ENCODE measurements around the gene CCDC106. TPM values are rescaled to one million over a fixed set of nuclear protein-coding genes. Genes with fewer than 3 reads are reported as not detected.

The CCDC106 gene
- total and polyA plus RNA-seq, 2 of the 4 experiments (the other 2 are of a cell fraction) = 2.3 to 13.6 TPM

- 93% methylated on average over 6 of the region's 12 CpGs; no CpG with 5 or more reads in 1 of the 2 experiments for WGBS, 2 experiments (ENCODE audit: extremely low coverage in 2 of 2, insufficient read length in 1 of 2)
- no TSS peak for BruUV-seq (replicated peaks)
- dilution Hi-C loops (cut with HindIII; ENCODE audit: low sequenced_read_pairs, unreplicated experiment) = no loop called here
- POLR2A ChIA-PET (ENCODE audit: unreplicated experiment) = no interaction called here
- Histone ChIP-seq H3K4ac (ENCODE audit: low read depth, low read length) (no peak overlapping the region), H3K4me3 (ENCODE audit: insufficient read depth, low read depth, low read length) (no peak overlapping the region), H3K9me3 (ENCODE audit: control insufficient read depth, insufficient read depth, low read length) (no peaks in the 10 kb centered on the region), H3K9me1 (ENCODE audit: insufficient read depth, low read length) (no peaks in the 10 kb centered on the region), H3K18ac (ENCODE audit: low read depth, low read length) (no peak overlapping the region), H3K36me3 (ENCODE audit: control insufficient read depth, insufficient read depth, low read length) (peaks cover 83% of the 10 kb centered on the region), H2AK5ac (ENCODE audit: low read depth, low read length) (no peak overlapping the region), H4K20me1 (ENCODE audit: insufficient read depth, low read length) (peaks cover 90% of the 10 kb centered on the region), H2BK15ac (ENCODE audit: low read depth, low read length) (no peak overlapping the region), H3K27ac (ENCODE audit: insufficient read depth, low read length) (no peak overlapping the region), H4K8ac (ENCODE audit: low read depth in 2 of 2, low read length in 2 of 2) (no peak overlapping the region), H4K91ac (ENCODE audit: insufficient read depth, low read depth, low read length) (no peak overlapping the region), H3K23ac (ENCODE audit: low read depth, low read length) (no peak overlapping the region), H3K56ac (ENCODE audit: extremely low read depth, insufficient read depth, low read length) (no peak overlapping the region), H2AK9ac (replicated peaks; ENCODE audit: low read depth, low read length, poor library complexity) (no peak overlapping the region), H3K4me2 (ENCODE audit: low read depth, low read length) (no peak overlapping the region), H3K9ac (ENCODE audit: low read depth, low read length) (no peak overlapping the region), H2BK120ac (ENCODE audit: low read depth, low read length) (no peak overlapping the region), H2BK5ac (ENCODE audit: low read depth, low read length, poor library complexity, severe bottlenecking) (no peak overlapping the region), H2AFZ (replicated peaks; ENCODE audit: low read length, poor library complexity) (no peak overlapping the region), H3K27me3 (ENCODE audit: control insufficient read depth, insufficient read depth, low read length) (no peaks in the 10 kb centered on the region), H4K5ac (ENCODE audit: low read depth, low read length) (no peak overlapping the region), H3K14ac (replicated peaks; ENCODE audit: low read depth, low read length) (no peak overlapping the region), H3K4me1 (ENCODE audit: control insufficient read depth, insufficient read depth, low read length) (no peaks in the 10 kb centered on the region), H3K79me1 (ENCODE audit: low read depth in 1 of 2, low read length in 2 of 2) (peaks cover 29 to 70% of the 10 kb centered on the region in 2 experiments), H2BK20ac (ENCODE audit: low read depth, low read length) (no peak overlapping the region)
- TF ChIP-seq CEBPB (IDR thresholded peaks at IDR 0.05; ENCODE audit: low read depth, low read length) (no peak), RAD21 (IDR thresholded peaks at IDR 0.05; ENCODE audit: low read length) (no peak), POLR2A (IDR thresholded peaks at IDR 0.05; ENCODE audit: low read depth, low read length) (no peak), RCOR1 (IDR thresholded peaks at IDR 0.05; ENCODE audit: insufficient replicate concordance, low read length) (no peak), MXI1 (IDR thresholded peaks at IDR 0.05; ENCODE audit: borderline replicate concordance, low read depth, low read length) (no peak), FOS (IDR thresholded peaks at IDR 0.05; ENCODE audit: low read depth, low read length) (no peak), MAFK (IDR thresholded peaks at IDR 0.05; ENCODE audit: low read depth, low read length) (no peak), SMC3 (IDR thresholded peaks at IDR 0.05; ENCODE audit: low read depth, low read length) (no peak), NFE2L2 (IDR thresholded peaks at IDR 0.05; ENCODE audit: low read depth, low read length) (no peak), RFX5 (IDR thresholded peaks at IDR 0.05; ENCODE audit: low read depth, low read length) (no peak), CHD1 (IDR thresholded peaks at IDR 0.05; ENCODE audit: low read depth, low read length) (no peak), BHLHE40 (IDR thresholded peaks at IDR 0.05; ENCODE audit: low read depth, low read length) (no peak), MAZ (IDR thresholded peaks at IDR 0.05; ENCODE audit: borderline replicate concordance, low read depth, low read length) (no peak)
- TF ChIP-seq, protein P1, sequence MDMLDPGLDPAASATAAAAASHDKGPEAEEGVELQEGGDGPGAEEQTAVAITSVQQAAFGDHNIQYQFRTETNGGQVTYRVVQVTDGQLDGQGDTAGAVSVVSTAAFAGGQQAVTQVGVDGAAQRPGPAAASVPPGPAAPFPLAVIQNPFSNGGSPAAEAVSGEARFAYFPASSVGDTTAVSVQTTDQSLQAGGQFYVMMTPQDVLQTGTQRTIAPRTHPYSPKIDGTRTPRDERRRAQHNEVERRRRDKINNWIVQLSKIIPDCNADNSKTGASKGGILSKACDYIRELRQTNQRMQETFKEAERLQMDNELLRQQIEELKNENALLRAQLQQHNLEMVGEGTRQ (IDR thresholded peaks at IDR 0.05; ENCODE audit: low read depth, low read length) = no peak
- TF ChIP-seq, protein P2, sequence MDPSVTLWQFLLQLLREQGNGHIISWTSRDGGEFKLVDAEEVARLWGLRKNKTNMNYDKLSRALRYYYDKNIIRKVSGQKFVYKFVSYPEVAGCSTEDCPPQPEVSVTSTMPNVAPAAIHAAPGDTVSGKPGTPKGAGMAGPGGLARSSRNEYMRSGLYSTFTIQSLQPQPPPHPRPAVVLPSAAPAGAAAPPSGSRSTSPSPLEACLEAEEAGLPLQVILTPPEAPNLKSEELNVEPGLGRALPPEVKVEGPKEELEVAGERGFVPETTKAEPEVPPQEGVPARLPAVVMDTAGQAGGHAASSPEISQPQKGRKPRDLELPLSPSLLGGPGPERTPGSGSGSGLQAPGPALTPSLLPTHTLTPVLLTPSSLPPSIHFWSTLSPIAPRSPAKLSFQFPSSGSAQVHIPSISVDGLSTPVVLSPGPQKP (IDR thresholded peaks at IDR 0.05; ENCODE audit: borderline replicate concordance, low read depth, low read length) = no peak
- TF ChIP-seq, protein P3, sequence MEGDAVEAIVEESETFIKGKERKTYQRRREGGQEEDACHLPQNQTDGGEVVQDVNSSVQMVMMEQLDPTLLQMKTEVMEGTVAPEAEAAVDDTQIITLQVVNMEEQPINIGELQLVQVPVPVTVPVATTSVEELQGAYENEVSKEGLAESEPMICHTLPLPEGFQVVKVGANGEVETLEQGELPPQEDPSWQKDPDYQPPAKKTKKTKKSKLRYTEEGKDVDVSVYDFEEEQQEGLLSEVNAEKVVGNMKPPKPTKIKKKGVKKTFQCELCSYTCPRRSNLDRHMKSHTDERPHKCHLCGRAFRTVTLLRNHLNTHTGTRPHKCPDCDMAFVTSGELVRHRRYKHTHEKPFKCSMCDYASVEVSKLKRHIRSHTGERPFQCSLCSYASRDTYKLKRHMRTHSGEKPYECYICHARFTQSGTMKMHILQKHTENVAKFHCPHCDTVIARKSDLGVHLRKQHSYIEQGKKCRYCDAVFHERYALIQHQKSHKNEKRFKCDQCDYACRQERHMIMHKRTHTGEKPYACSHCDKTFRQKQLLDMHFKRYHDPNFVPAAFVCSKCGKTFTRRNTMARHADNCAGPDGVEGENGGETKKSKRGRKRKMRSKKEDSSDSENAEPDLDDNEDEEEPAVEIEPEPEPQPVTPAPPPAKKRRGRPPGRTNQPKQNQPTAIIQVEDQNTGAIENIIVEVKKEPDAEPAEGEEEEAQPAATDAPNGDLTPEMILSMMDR (conservative IDR thresholded peaks at IDR 0.05; ENCODE audit: low read depth, low read length) = no peak
- CTCF ChIA-PET = interaction anchor here (0.6 kb wide), 1 partner anchor 13 kb away, joined by 4 read pairs; no protein-coding TSS in a partner anchor
- intact Hi-C loops (cut with micrococcal nuclease) = no loop called here
- DNase-seq (no peak), ATAC-seq (ENCODE audit: low read depth) (no peak)
- in situ Hi-C loops (cut with MboI; ENCODE audit: low sequenced_read_pairs) = loop anchor here (25.0 kb wide), 2 partner anchors 1204 to 1529 kb away; partner anchors contain the start of genes CDC42EP5, CNOT3 and LENG9
Measured at GRCh38 chr19:55666343-55667005, 18.5 kb downstream of the CCDC106 start.

All from IMR-90 (cell line).